Spinal cord (tissue), 4 donors: ENCODE measurements around the gene L1TD1. TPM values are rescaled to one million over a fixed set of nuclear protein-coding genes. Genes with fewer than 3 reads are reported as not detected.

ENCODE experiments used
- polyA plus RNA-seq, 2 donors: library from polyadenylated mRNA; unstranded; fragments of 120-200 nt; gene quantifications; one replicate each; pipeline ENCODE4 v1.2.1, GENCODE V29; 2013; ENCODE audit not compliant: insufficient read length in 2 of 2
- total RNA-seq, 2 donors: library from RNA; depleted of rRNA in 1 of 2; stranded (reverse); fragments of 120-200 nt in 1 of 2; fragments of >200 nt in 1 of 2; gene quantifications; one replicate each; pipeline versions ENCODE4 v1.2.3 to v1.2.4, GENCODE V29; 2013 to 2014

Gene L1TD1
- total and polyA plus RNA-seq, 4 donors: 0.41 to 2.5 (median 1.6) TPM

Other genes starting within 250 kb of the L1TD1 start
- 10 to 100 TPM; 22.9 to 23.8 TPM for gene KANK4, start 124.6 kb downstream of the L1TD1 start, total RNA-seq
- gene KANK4, start 124.6 kb downstream of the L1TD1 start, polyA plus RNA-seq: 10 to 100 TPM in 1 of 2 donors, 1 to 10 TPM in 1; 8.9 to 16.2 TPM
- gene USP1, start 242.2 kb downstream of the L1TD1 start, total RNA-seq: 10 to 100 TPM; 43.3 to 56.8 TPM
- gene USP1, start 242.2 kb downstream of the L1TD1 start, polyA plus RNA-seq: 10 to 100 TPM; 31.4 to 39.4 TPM